ENCODE data around the gene CREG1.
"Not testable (repeated sequence)": the region's sequence is repeated elsewhere in the genome, so short reads cannot be mapped to it uniquely, and the experiment has no call there.

The CREG1 gene

GRCh38 chr1:167582722-167583121 lies 29.2 kb upstream of the CREG1 start:
- POLR2A ChIA-PET, result no interaction called here

GRCh38 chr1:167582064-167582463 lies 28.5 kb upstream of the CREG1 start:
- POLR2A ChIA-PET, result no interaction called here
- DNase-seq (ENCODE audit: extremely low spot score), result no peak
- CTCF ChIA-PET, result interaction anchor here (1.5 to 2.0 kb wide), 2 partner anchors 17 to 24 kb away, joined by 4 to 6 read pairs; no protein-coding TSS in a partner anchor
- TF ChIP-seq CTCF (IDR thresholded peaks at IDR 0.05; ENCODE audit: control extremely low read depth, extremely low read depth, low read depth, missing control alignments), result no peak

More at GRCh38 chr1:167582722-167583121, 29.2 kb upstream of the CREG1 start:
- no peak for DNase-seq (ENCODE audit: extremely low spot score)
- TF ChIP-seq CTCF (IDR thresholded peaks at IDR 0.05; ENCODE audit: control extremely low read depth, extremely low read depth, low read depth, missing control alignments), result no peak
- CTCF ChIA-PET, result interaction anchor here (1.0 to 2.0 kb wide), 3 partner anchors 18 to 240 kb away, joined by 3 to 6 read pairs (median 4); no protein-coding TSS in a partner anchor

- TF ChIP-seq CTCF (IDR thresholded peaks at IDR 0.05; ENCODE audit: control extremely low read depth, extremely low read depth, low read depth, missing control alignments), result no peak
- DNase-seq (ENCODE audit: extremely low spot score), result no peak
- ChIA-PET CTCF (interaction anchor here (1.0 to 1.7 kb wide), 3 partner anchors 10 to 26 kb away, joined by 3 to 5 read pairs (median 5); partner anchors contain the start of gene CREG1), POLR2A (no interaction called here)
These were observed 26.4 kb upstream of the CREG1 start for GRCh38 chr1:167579986-167580385.

GRCh38 chr1:167578939-167579521 lies 25.5 kb upstream of the CREG1 start:
- DNase-seq (ENCODE audit: extremely low spot score), result no peak
- ChIA-PET POLR2A (no interaction called here), CTCF (interaction anchor here (0.6 to 1.7 kb wide), 6 partner anchors 10 to 109 kb away, joined by 3 to 6 read pairs (median 4); partner anchors contain the start of gene CREG1)
- TF ChIP-seq CTCF (IDR thresholded peaks at IDR 0.05; ENCODE audit: control extremely low read depth, extremely low read depth, low read depth, missing control alignments), result no peak

- POLR2A ChIA-PET, result no interaction called here
- no peak for DNase-seq (ENCODE audit: extremely low spot score)
- TF ChIP-seq CTCF (IDR thresholded peaks at IDR 0.05; ENCODE audit: control extremely low read depth, extremely low read depth, low read depth, missing control alignments), result no peak
- CTCF ChIA-PET, result interaction anchor here (1.1 kb wide), 1 partner anchor 11 kb away, joined by 7 read pairs; no protein-coding TSS in a partner anchor
These were observed 22.1 kb upstream of the CREG1 start for GRCh38 chr1:167575649-167576048.

GRCh38 chr1:167573035-167573434 lies 19.5 kb upstream of the CREG1 start:
- TF ChIP-seq CTCF (IDR thresholded peaks at IDR 0.05; ENCODE audit: control extremely low read depth, extremely low read depth, low read depth, missing control alignments), result no peak
- no peak for DNase-seq (ENCODE audit: extremely low spot score)
- ChIA-PET POLR2A (no interaction called here), CTCF (interaction anchor here (1.0 to 4.7 kb wide), 6 partner anchors 8 to 115 kb away, joined by 3 to 23 read pairs (median 8); partner anchors contain the start of gene CREG1)

GRCh38 chr1:167570712-167571111 lies 17.1 kb upstream of the CREG1 start:
- DNase-seq (ENCODE audit: extremely low spot score); POLR2A ChIA-PET: not testable (repeated sequence)
- CTCF ChIA-PET, result interaction anchor here (1.0 to 4.7 kb wide), 4 partner anchors 14 to 350 kb away, joined by 3 to 23 read pairs (median 8); partner anchors contain the start of gene POU2F1

All from GM10248 (cell line).